Lung (tissue), 12 donors: ENCODE measurements around the gene RFK. TPM values are rescaled to one million over a fixed set of nuclear protein-coding genes. Genes with fewer than 3 reads are reported as not detected.

Experiments
- ATAC-seq: fragments of 200-7000 bp; cut with Tn5 transposase; one replicate; pipeline ENCODE4 v1.9.1; 2020; ENCODE audit warnings: moderate number of reproducible peaks; ENCODE audit not compliant: insufficient read depth, low FRiP score
- DNase-seq, 3 donors: peaks; one replicate each; pipeline ENCODE4 v3.0.0-alpha.2; 2013 to 2017
- H3K27ac ChIP-seq, 2 donors: one replicate each; pipeline ENCODE4 v1.5.1; 2013; ENCODE audit warnings: mild to moderate bottlenecking in 2 of 2, moderate library complexity in 2 of 2, control low read depth in 1 of 2, inconsistent platforms in 1 of 2, low read depth in 1 of 2, low read length in 1 of 2
- H3K27me3 ChIP-seq, 3 donors: one replicate each; pipeline ENCODE4 v1.5.1; 2013; ENCODE audit warnings: low read length in 2 of 3; ENCODE audit not compliant: control insufficient read depth in 3 of 3, insufficient read depth in 3 of 3
- H3K36me3 ChIP-seq, 4 donors: one replicate each; pipeline ENCODE4 v1.5.1; 2013; ENCODE audit warnings: low read length in 4 of 4, mild to moderate bottlenecking in 1 of 4, moderate library complexity in 1 of 4; ENCODE audit not compliant: control insufficient read depth in 4 of 4, insufficient read depth in 4 of 4
- H3K4me1 ChIP-seq, 5 donors: one replicate each; pipeline ENCODE4 v1.5.1; 2013; ENCODE audit warnings: low read length in 5 of 5, mild to moderate bottlenecking in 2 of 5, moderate library complexity in 1 of 5; ENCODE audit not compliant: control insufficient read depth in 5 of 5, insufficient read depth in 5 of 5
- H3K4me3 ChIP-seq: one replicate; pipeline ENCODE4 v1.5.1; 2013; ENCODE audit warnings: mild to moderate bottlenecking, control low read depth, moderate library complexity
- H3K9ac ChIP-seq, 2 donors: one replicate each; pipeline ENCODE4 v1.5.1; 2013; ENCODE audit warnings: low read length in 2 of 2, control low read depth in 1 of 2; ENCODE audit not compliant: insufficient read depth in 1 of 2
- H3K9me3 ChIP-seq, 4 donors: one replicate each; pipeline ENCODE4 v1.5.1; 2013; ENCODE audit warnings: low read length in 3 of 4, mild to moderate bottlenecking in 1 of 4, moderate library complexity in 1 of 4; ENCODE audit not compliant: control insufficient read depth in 4 of 4, insufficient read depth in 3 of 4
- WGBS, 2 donors: extraction: QIAGEN DNeasy Blood & Tissue Kit; methylation state at CpG; one replicate each; pipeline ENCODE4 v1.1.7; 2013; 5-methylcytosine and 5-hydroxymethylcytosine counted together
- polyA plus RNA-seq, 2 donors: library from polyadenylated mRNA; stranded (reverse); fragments of 200-250 nt; gene quantifications; one replicate each; pipeline ENCODE4 v1.2.1, GENCODE V29; 2013
- total RNA-seq, 2 donors: library from RNA; depleted of rRNA in 1 of 2; stranded (reverse); fragments of >200 nt in 1 of 2; gene quantifications; one replicate each; pipeline ENCODE4 v1.2.1, GENCODE V29; 2014 to 2021
- TF ChIP-seq, protein P1 (sequence below): IDR thresholded peaks from 2 replicates; pipeline ENCODE4 v1.5.1; 2012; ENCODE audit warnings: mild to moderate bottlenecking; ENCODE audit errors: control extremely low read depth, extremely low read depth
- donor health status: control.
- donor health status: control.
- donor health status: Bipolar disorder and iron deficiency.
- donor health status: healthy.
- donor health status: DM: yes; HTN: yes; CAD: no.

Gene RFK
- total and polyA plus RNA-seq, 4 donors, result 9.3 to 17.4 (median 15.5) TPM

DNA sequence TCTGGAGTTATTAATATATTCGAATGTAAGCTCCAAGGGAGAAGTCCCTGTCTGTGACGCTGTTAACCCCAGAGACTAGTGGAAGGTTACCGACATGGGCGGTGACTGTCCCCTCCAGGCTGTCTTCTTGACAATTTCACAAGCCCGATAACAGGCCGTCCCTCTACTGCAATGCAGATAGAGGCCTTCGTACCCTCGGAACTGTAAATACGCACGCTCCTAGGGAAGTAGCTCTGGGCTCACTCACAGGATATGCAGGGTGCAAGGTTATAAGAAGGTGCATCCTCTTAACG lies 680 bp upstream of the RFK start:
- Histone ChIP-seq H3K4me1 (peaks cover 0 to 8% (median 4%) of the 10 kb centered on the region in 5 donors), H3K27me3 (no peaks in the 10 kb centered on the region), H3K27ac (peak overlapping the region; percentile 89 to 95), H3K36me3 (peaks cover 0 to 4% (median 2%) of the 10 kb centered on the region in 4 donors), H3K9me3 (no peaks in the 10 kb centered on the region), H3K9ac (peak overlapping the region; percentile 84 to 91), H3K4me3 (peak overlapping the region; percentile 63)
- TF ChIP-seq, protein P1, sequence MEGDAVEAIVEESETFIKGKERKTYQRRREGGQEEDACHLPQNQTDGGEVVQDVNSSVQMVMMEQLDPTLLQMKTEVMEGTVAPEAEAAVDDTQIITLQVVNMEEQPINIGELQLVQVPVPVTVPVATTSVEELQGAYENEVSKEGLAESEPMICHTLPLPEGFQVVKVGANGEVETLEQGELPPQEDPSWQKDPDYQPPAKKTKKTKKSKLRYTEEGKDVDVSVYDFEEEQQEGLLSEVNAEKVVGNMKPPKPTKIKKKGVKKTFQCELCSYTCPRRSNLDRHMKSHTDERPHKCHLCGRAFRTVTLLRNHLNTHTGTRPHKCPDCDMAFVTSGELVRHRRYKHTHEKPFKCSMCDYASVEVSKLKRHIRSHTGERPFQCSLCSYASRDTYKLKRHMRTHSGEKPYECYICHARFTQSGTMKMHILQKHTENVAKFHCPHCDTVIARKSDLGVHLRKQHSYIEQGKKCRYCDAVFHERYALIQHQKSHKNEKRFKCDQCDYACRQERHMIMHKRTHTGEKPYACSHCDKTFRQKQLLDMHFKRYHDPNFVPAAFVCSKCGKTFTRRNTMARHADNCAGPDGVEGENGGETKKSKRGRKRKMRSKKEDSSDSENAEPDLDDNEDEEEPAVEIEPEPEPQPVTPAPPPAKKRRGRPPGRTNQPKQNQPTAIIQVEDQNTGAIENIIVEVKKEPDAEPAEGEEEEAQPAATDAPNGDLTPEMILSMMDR, result no peak
- 0% methylated on average over 11 of the region's 11 CpGs for WGBS, 2 donors
- DNase-seq (peak in 2 of 3 donors; percentile 68 to 76), ATAC-seq (peak; percentile 43)

DNA sequence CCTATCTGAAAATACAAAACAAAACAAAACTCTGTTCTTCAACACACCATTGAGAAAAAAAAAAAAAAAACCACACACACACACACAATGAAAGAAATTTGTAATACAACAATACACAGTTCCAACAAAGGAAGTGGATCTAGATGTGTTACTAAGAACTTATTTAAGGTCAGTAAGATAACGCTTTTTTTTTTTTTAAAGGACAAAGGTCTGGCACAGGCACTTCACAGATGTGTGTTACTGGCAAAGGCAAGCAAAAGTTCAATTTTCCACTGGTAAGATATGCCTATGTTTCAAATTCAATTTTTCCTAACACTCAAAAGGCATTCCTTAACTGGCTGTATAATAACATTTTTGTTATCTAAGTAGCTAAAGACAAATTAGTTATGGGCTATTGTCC lies 3.6 kb downstream of the RFK start:
- H3K9me3 ChIP-seq, result no peaks in the 10 kb centered on the region
- WGBS, 2 donors, result 49 to 52% methylated on average over 1 of the region's 1 CpG
- H3K27ac ChIP-seq, result no peak overlapping the region
- H3K27me3 ChIP-seq, result no peaks in the 10 kb centered on the region
- no peak for DNase-seq
- peaks cover 0 to 8% (median 4%) of the 10 kb centered on the region in 5 donors for H3K4me1 ChIP-seq
- H3K36me3 ChIP-seq, result peaks cover 0 to 8% (median 6%) of the 10 kb centered on the region in 4 donors
- no peak overlapping the region for H3K9ac ChIP-seq
- ATAC-seq, result no peak
- TF ChIP-seq, protein P1, result no peak
- H3K4me3 ChIP-seq, result no peak overlapping the region

DNA sequence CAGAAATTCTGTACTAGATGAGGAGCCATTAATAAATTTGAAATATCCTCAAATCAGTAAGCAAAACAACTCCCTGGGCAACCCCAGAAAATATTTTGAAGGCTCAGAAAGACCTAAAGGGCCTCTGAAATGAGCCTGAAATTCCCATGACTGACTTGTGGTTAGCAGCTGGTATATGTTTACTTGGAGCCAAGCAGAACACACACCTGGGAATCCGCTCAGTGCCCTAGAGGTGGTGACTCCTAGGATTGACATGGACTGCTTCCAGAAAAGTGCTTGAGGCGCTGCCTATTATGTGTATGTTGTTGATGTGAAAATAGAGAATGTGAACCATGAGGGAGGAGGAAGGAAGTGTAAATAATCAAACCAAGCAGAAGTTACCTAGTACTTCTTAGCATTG lies 14.7 kb downstream of the RFK start:
- WGBS, 2 donors, result 67 to 81% methylated on average over 2 of the region's 2 CpGs
- peaks cover 0 to 4% (median 0%) of the 10 kb centered on the region in 5 donors for H3K4me1 ChIP-seq
- H3K4me3 ChIP-seq, result no peak overlapping the region
- no peak overlapping the region for H3K27ac ChIP-seq
- H3K9me3 ChIP-seq, result peaks cover 0 to 2% (median 0%) of the 10 kb centered on the region in 4 donors
- no peak for ATAC-seq
- H3K36me3 ChIP-seq, result peaks cover 0 to 4% (median under 1%) of the 10 kb centered on the region in 4 donors
- TF ChIP-seq, protein P1, result no peak
- H3K27me3 ChIP-seq, result no peaks in the 10 kb centered on the region
- H3K9ac ChIP-seq, result no peak overlapping the region
- DNase-seq, result no peak
